Erythroblast (primary cell): ENCODE data around the gene NTNG2.

Experiments used
- GATA1 ChIP-seq: IDR thresholded peaks from 2 replicates; pipeline ENCODE4 v1.6.1; 2011; ENCODE audit warnings: low read depth, mild to moderate bottlenecking, control low read depth, low read length, moderate library complexity
- POLR2A ChIP-seq: IDR thresholded peaks from 2 replicates; pipeline ENCODE4 v1.6.1; 2011; ENCODE audit warnings: mild to moderate bottlenecking, low read length

DNA sequence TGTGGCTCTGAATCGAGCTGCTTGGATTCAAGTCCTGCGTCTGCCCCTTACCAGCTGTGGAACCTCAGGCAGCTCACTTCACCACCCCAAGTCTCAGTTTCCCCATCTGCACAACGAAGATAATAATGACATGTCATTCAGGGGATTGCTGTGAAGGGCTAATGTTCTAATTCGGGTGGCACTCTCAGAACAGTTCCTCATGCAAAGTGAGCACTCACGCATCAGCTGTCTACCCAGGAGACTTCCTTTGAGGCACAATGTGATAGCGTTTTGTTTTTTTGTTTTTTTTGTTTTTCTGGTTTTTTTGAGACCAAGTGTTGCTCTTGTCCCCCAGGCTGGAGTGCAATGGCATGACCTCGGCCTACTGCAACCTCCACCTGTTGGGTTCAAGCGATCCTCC lies 56.4 kb downstream of the NTNG2 start:
- TF ChIP-seq POLR2A, result no peak
- no peak for TF ChIP-seq GATA1
